K562 (cell line): ENCODE data around the gene NPR3. TPM values are rescaled to one million over a fixed set of nuclear protein-coding genes. Genes with fewer than 3 reads are reported as not detected.

Source experiments
- ATAC-seq: fragments of 200-7000 bp; cut with Tn5 transposase; 3 replicates; pipeline ENCODE4 v1.9.1; 2020; ENCODE audit warnings: moderate library complexity
- BruUV-seq: library from RNA; stranded (reverse); fragments of 400-500 nt; replicated peaks from 2 replicates; lab custom pipeline; 2021; lab: Mats Ljungman, UMichigan
- CTCF ChIA-PET: fragments of 300-600 bp; formaldehyde crosslinking; extraction: SDS; loops from one replicate; lab custom pipeline; 2021; ENCODE audit warnings: low intra/inter-chr PET ratio; lab: Yijun Ruan, JAX
- POLR2A ChIA-PET: fragments of 300-600, 350-650 bp; sonication (Branson Sonifier 250); formaldehyde crosslinking; extraction: SDS; loops from one replicate; lab custom pipeline; 2021; ENCODE audit warnings: antibody characterized with exemption, inconsistent platforms; lab: Yijun Ruan, JAX
- DNase-seq, 4 experiments: peaks; one replicate each; pipeline versions ENCODE4 v3.0.0 to v3.0.0-alpha.2; 2011 to 2018; ENCODE audit warnings: low spot score in 3 of 4, mixed read lengths in 3 of 4; ENCODE audit errors: extremely low read depth in 1 of 4
- FAIRE-seq: peaks from 2 replicates; lab custom pipeline; 2011; peaks lifted over from hg19 to GRCh38; lab: Jason Lieb, UNC
- H2AFZ ChIP-seq: 2 replicates; pipeline ENCODE4 v1.6.0; 2011; ENCODE audit warnings: low read depth, low read length, control low read depth, inconsistent platforms
- H3K27ac ChIP-seq: fragments of 200-600 bp; 3 replicates; pipeline ENCODE4 v1.8.0; 2011; ENCODE audit warnings: low read depth, mild to moderate bottlenecking, control low read depth, inconsistent platforms, low read length, moderate library complexity, mixed read lengths; ENCODE audit errors: extremely low read depth
- H3K27me3 ChIP-seq, 2 experiments: fragments of 300-600 bp in 1 of 2; 2 replicates in 1 of 2; 3 replicates in 1 of 2; pipeline versions ENCODE4 v1.6.0 to v1.8.0; 2011; ENCODE audit warnings: inconsistent platforms in 2 of 2, low read length in 2 of 2, mild to moderate bottlenecking in 1 of 2, mixed read lengths in 1 of 2, moderate library complexity in 1 of 2; ENCODE audit not compliant: control insufficient read depth in 2 of 2, insufficient read depth in 2 of 2
- H3K36me3 ChIP-seq: fragments of 300-600 bp; 3 replicates; pipeline ENCODE4 v1.8.0; 2011; ENCODE audit warnings: mild to moderate bottlenecking, low read length, inconsistent platforms; ENCODE audit not compliant: control insufficient read depth, insufficient read depth
- H3K4me1 ChIP-seq, 2 experiments: fragments of 200-600 bp in 1 of 2; replicated peaks in 1 of 2; 2 replicates in 1 of 2; 3 replicates in 1 of 2; pipeline versions ENCODE4 v1.5.1 to v1.8.0; 2011; ENCODE audit warnings: inconsistent platforms in 2 of 2, low read length in 2 of 2, mild to moderate bottlenecking in 1 of 2, mixed read lengths in 1 of 2, moderate library complexity in 1 of 2; ENCODE audit not compliant: control insufficient read depth in 2 of 2, insufficient read depth in 2 of 2
- H3K4me2 ChIP-seq: 2 replicates; pipeline ENCODE4 v1.6.1; 2011; ENCODE audit warnings: low read length, control low read depth, inconsistent platforms, mixed read lengths; ENCODE audit not compliant: insufficient read depth
- H3K4me3 ChIP-seq: fragments of 200-600 bp; sonication (generic), shearing (Covaris generic); 2 replicates; pipeline ENCODE4 v1.5.1; 2016; ENCODE audit warnings: control low read depth, inconsistent platforms
- H3K79me2 ChIP-seq: fragments of 200-600 bp; 3 replicates; pipeline ENCODE4 v1.8.0; 2011; ENCODE audit warnings: low read length, inconsistent platforms; ENCODE audit not compliant: control insufficient read depth, insufficient read depth
- H3K9ac ChIP-seq, 2 experiments: 2 replicates each; pipeline versions ENCODE4 v1.6.0 to v1.6.1; 2011; ENCODE audit warnings: low read depth in 2 of 2, low read length in 2 of 2, control low read depth in 1 of 2, inconsistent platforms in 1 of 2, mild to moderate bottlenecking in 1 of 2, mixed read lengths in 1 of 2; ENCODE audit not compliant: insufficient read depth in 1 of 2
- H3K9me1 ChIP-seq: one replicate; pipeline ENCODE4 v1.6.0; 2011; ENCODE audit warnings: inconsistent platforms, mild to moderate bottlenecking, low read length, moderate library complexity; ENCODE audit not compliant: control insufficient read depth, insufficient read depth
- H3K9me3 ChIP-seq: replicated peaks from 2 replicates; pipeline ENCODE4 v1.5.1; 2011; ENCODE audit warnings: low read depth, low read length, inconsistent platforms; ENCODE audit not compliant: control insufficient read depth, insufficient read depth
- H4K20me1 ChIP-seq: replicated peaks from 2 replicates; pipeline ENCODE4 v1.6.1; 2011; ENCODE audit warnings: low read length, inconsistent platforms, mixed read lengths; ENCODE audit not compliant: control insufficient read depth, insufficient read depth
- NR0B1 ChIP-seq: fragments of 450-650 bp; IDR thresholded peaks from one replicate; pipeline ENCODE4 v1.6.1; 2018; ENCODE audit warnings: mild to moderate bottlenecking, moderate library complexity; ENCODE audit not compliant: partially characterized antibody
- PTRF ChIP-seq: fragments of 450-650 bp; IDR thresholded peaks from 2 replicates; pipeline ENCODE4 v1.6.1; 2016; ENCODE audit warnings: mild to moderate bottlenecking, missing genetic modification characterization, missing compliant biosample characterization
- RNF219 ChIP-seq: fragments of 250-450 bp; sonication (Bioruptor Pico); IDR thresholded peaks from 2 replicates; pipeline ENCODE4 v1.5.0; 2022; ENCODE audit warnings: mild to moderate bottlenecking
- SRSF3 ChIP-seq: fragments of 200-400 bp; formaldehyde crosslinking; IDR thresholded peaks from 2 replicates; pipeline ENCODE4 v1.6.1; 2016; ENCODE audit warnings: mild to moderate bottlenecking, low read length, moderate library complexity; ENCODE audit not compliant: insufficient read depth
- ZBTB2 ChIP-seq: fragments of 450-650 bp; IDR thresholded peaks from 2 replicates; pipeline ENCODE4 v1.6.1; 2016; ENCODE audit warnings: antibody characterized with exemption
- ZNF121 ChIP-seq: sonication (generic); formaldehyde crosslinking; conservative IDR thresholded peaks from 2 replicates; pipeline ENCODE4 v1.8.0; 2022; ENCODE audit warnings: missing genetic modification reagents
- whole genome bisulfite sequencing: fragments of 100-300 bp; shearing (Covaris generic); methylation state at CpG from one replicate; pipeline ENCODE4 v1.1.6; 2016; ENCODE audit warnings: low coverage, mixed read lengths; ENCODE audit not compliant: insufficient coverage; ENCODE audit errors: missing lambda C conversion rate; 5-methylcytosine and 5-hydroxymethylcytosine counted together
- in situ Hi-C: fragments of 300-500 bp; cut with MboI; formaldehyde crosslinking; loops from 4 replicates; pipeline ENCODE4 v1.15.0; 2018; ENCODE audit warnings: inconsistent platforms, mixed read lengths
- intact Hi-C: fragments of 100-400 bp; cut with micrococcal nuclease; formaldehyde crosslinking; loops from 2 replicates; pipeline ENCODE4 v1.14.2; 2022
- polyA plus RNA-seq, 8 experiments: library from polyadenylated mRNA; depleted of rRNA in 4 of 8; stranded (reverse) in 5 of 8; unstranded in 3 of 8; fragments of >200 nt; fragmentation: Nextera tagmentation in 2 of 8; fragmentation: Illumina TruSeq in 1 of 8; extraction: Ambion mirVana in 2 of 8; extraction: Trizol in 1 of 8; gene quantifications; 2 replicates each; pipeline versions ENCODE4 v1.2.1 to v1.2.3, GENCODE V29; 2011 to 2014; ENCODE audit warnings: inconsistent platforms in 1 of 8, missing spikeins in 1 of 8
- total RNA-seq, 7 experiments: library from RNA; depleted of rRNA in 6 of 7; stranded (reverse); fragments of >200 nt in 6 of 7; fragmentation: Illumina TruSeq in 2 of 7; extraction: Trizol in 2 of 7; gene quantifications; 2 replicates each; pipeline versions ENCODE4 v1.2.1 to v1.2.3, GENCODE V29; 2011 to 2021; ENCODE audit warnings: low replicate concordance in 1 of 7

NPR3 gene
- total and polyA plus RNA-seq, 9 of the 15 experiments (the other 6 are each of a cell fraction or from before 2014, with no cell fraction given): 0.01 to 0.11 (median 0.04) TPM; not detected in 2

- in situ Hi-C loops: no loop called here
- no TSS peak for BruUV-seq
- H3K4me3 ChIP-seq: no peak overlapping the region
- POLR2A ChIA-PET: interaction anchor here (0.6 kb wide), 1 partner anchor 765 kb away, joined by 3 read pairs; no protein-coding TSS in a partner anchor
- intact Hi-C loops: no loop called here
- CTCF ChIA-PET: no interaction called here
- H2AFZ ChIP-seq: no peak overlapping the region
- no peak for TF ChIP-seq NR0B1
- no peaks in the 10 kb centered on the region for H3K36me3 ChIP-seq
- DNase-seq (no peak), ATAC-seq (no peak), FAIRE-seq (no peak)
- H3K27ac ChIP-seq: no peak overlapping the region
- H3K9ac ChIP-seq: no peak overlapping the region
- no peaks in the 10 kb centered on the region for H3K9me3 ChIP-seq
- H3K27me3 ChIP-seq: no peaks in the 10 kb centered on the region; a peak in 1 of 5 replicates
- H3K79me2 ChIP-seq: no peaks in the 10 kb centered on the region
- no peaks in the 10 kb centered on the region for H3K4me1 ChIP-seq
- no peaks in the 10 kb centered on the region for H3K9me1 ChIP-seq
- 0% methylated on average over 3 of the region's 3 CpGs for WGBS
- H4K20me1 ChIP-seq: no peaks in the 10 kb centered on the region
- no peak overlapping the region for H3K4me2 ChIP-seq
Measured at GRCh38 chr5:32736842-32737241, 25.7 kb downstream of the NPR3 start.

GRCh38 chr5:32740651-32741050 is 29.5 kb downstream of the NPR3 start:
- ChIA-PET POLR2A (no interaction called here), CTCF (no interaction called here)
- Histone ChIP-seq H3K9me3 (no peaks in the 10 kb centered on the region), H3K36me3 (no peaks in the 10 kb centered on the region), H3K27me3 (no peaks in the 10 kb centered on the region), H3K79me2 (no peaks in the 10 kb centered on the region), H4K20me1 (no peaks in the 10 kb centered on the region), H3K4me1 (no peaks in the 10 kb centered on the region), H3K4me3 (no peak overlapping the region), H3K27ac (no peak overlapping the region)
- 1% methylated on average over 4 of the region's 4 CpGs for WGBS
- ATAC-seq (no peak), DNase-seq (no peak)
- TF ChIP-seq SRSF3 (no peak), ZNF121 (CRISPR knock-in tag) (no peak), ZBTB2 (no peak), PTRF (tag) (no peak), RNF219 (no peak)
- TF ChIP-seq, all 486 proteins: peak for 0
- no peak for FAIRE-seq
- BruUV-seq: no TSS peak
- Histone ChIP-seq H2AFZ (no peak overlapping the region), H3K4me2 (no peak overlapping the region), H3K9ac (no peak overlapping the region), H3K9me1 (no peaks in the 10 kb centered on the region)
- intact Hi-C loops: no loop called here
- in situ Hi-C loops: no loop called here
